Esophagus muscularis mucosa (tissue), 4 donors: ENCODE results near the gene SORCS2. TPM values are rescaled to one million over a fixed set of nuclear protein-coding genes. Genes with fewer than 3 reads are reported as not detected.

Experiments
- DNase-seq: peaks from one replicate; pipeline ENCODE4 v3.0.0-alpha.2; 2017; ENCODE audit errors: extremely low spot score
- H3K27ac ChIP-seq, 4 donors: fragments of 200-600 bp; sonication (generic); replicated peaks in 1 of 4; 1 replicate in 3 of 4; 2 replicates in 1 of 4; pipeline ENCODE4 v1.5.1; 2016 to 2019; ENCODE audit warnings: mild to moderate bottlenecking in 1 of 4
- H3K27me3 ChIP-seq, 4 donors: fragments of 200-600 bp; sonication (generic); one replicate each; pipeline versions ENCODE4 v1.5.1 to v1.6.0; 2016 to 2019
- H3K36me3 ChIP-seq, 4 donors: fragments of 200-600 bp; sonication (generic); one replicate each; pipeline ENCODE4 v1.5.1; 2016 to 2019
- H3K4me1 ChIP-seq, 4 donors: fragments of 200-600 bp; sonication (generic); one replicate each; pipeline ENCODE4 v1.5.1; 2016 to 2019
- H3K4me3 ChIP-seq, 4 donors: fragments of 200-600 bp; sonication (generic); 1 replicate in 2 of 4; 2 replicates in 2 of 4; pipeline ENCODE4 v1.5.1; 2016 to 2019; ENCODE audit warnings: mild to moderate bottlenecking in 4 of 4, moderate library complexity in 1 of 4
- H3K9me3 ChIP-seq, 4 donors: fragments of 200-600 bp; sonication (generic); 1 replicate in 3 of 4; 2 replicates in 1 of 4; pipeline ENCODE4 v1.5.1; 2016 to 2019
- CTCF ChIP-seq, 3 experiments: fragments of 200-600 bp in 2 of 3; fragments of 450-650 bp in 1 of 3; sonication (generic) in 2 of 3; IDR thresholded peaks; one replicate each; pipeline ENCODE4 v1.5.1; 2017 to 2019; ENCODE audit warnings: antibody characterized with exemption in 3 of 3, mild to moderate bottlenecking in 2 of 3, moderate library complexity in 1 of 3
- EP300 ChIP-seq: sonication (generic); formaldehyde crosslinking; IDR thresholded peaks from one replicate; pipeline ENCODE4 v1.6.1; 2017; ENCODE audit warnings: antibody characterized with exemption
- POLR2A ChIP-seq: fragments of 450-650 bp; IDR thresholded peaks from one replicate; pipeline ENCODE4 v1.6.1; 2017; ENCODE audit warnings: antibody characterized with exemption, moderate library complexity, mild to moderate bottlenecking, low read depth
- POLR2AphosphoS5 ChIP-seq, 2 donors: sonication (generic); formaldehyde crosslinking; IDR thresholded peaks; one replicate each; pipeline ENCODE4 v1.6.1; 2017; ENCODE audit warnings: antibody characterized with exemption in 2 of 2
- WGBS: methylation state at CpG from one replicate; pipeline ENCODE4 v1.1.5; 2018; 5-methylcytosine and 5-hydroxymethylcytosine counted together
- intact Hi-C: fragments of 100-400 bp; cut with DNase I; formaldehyde crosslinking; loops from one replicate; pipeline ENCODE4 v1.15.1; 2023
- total RNA-seq, 4 donors: library from RNA; depleted of rRNA; stranded (reverse); fragments of >200 nt; gene quantifications; one replicate each; pipeline versions ENCODE4 v1.1.0 to v1.2.1, GENCODE V29; 2016

The SORCS2 gene
- total RNA-seq, 4 donors from 2014 or later: 3.3 to 10.1 (median 4.3) TPM

- WGBS: 46% methylated on average over 7 of the region's 14 CpGs
- peak overlapping the region in 2 of 4 donors; percentile 48 to 55 for H3K27ac ChIP-seq
Observed at GRCh38 chr4:7286170-7286569, 93.8 kb downstream of the SORCS2 start.

GRCh38 chr4:7286798-7287197, 94.5 kb downstream of the SORCS2 start:
- Histone ChIP-seq H3K27me3 (no peaks in the 10 kb centered on the region), H3K4me3 (no peak overlapping the region), H3K27ac (no peak overlapping the region), H3K9me3 (no peaks in the 10 kb centered on the region), H3K36me3 (no peaks in the 10 kb centered on the region), H3K4me1 (peaks cover 3 to 27% (median 22%) of the 10 kb centered on the region in 4 donors)
- 87% methylated on average over 7 of the region's 7 CpGs for WGBS
- intact Hi-C loops: no loop called here
- DNase-seq: no peak
- TF ChIP-seq POLR2AphosphoS5 (IDR thresholded peaks at IDR 0.05) (no peak), CTCF (IDR thresholded peaks at IDR 0.05) (no peak)

More at GRCh38 chr4:7286170-7286569, 93.8 kb downstream of the SORCS2 start:
- TF ChIP-seq CTCF (IDR thresholded peaks at IDR 0.05) (no peak), POLR2AphosphoS5 (IDR thresholded peaks at IDR 0.05) (no peak), EP300 (no peak)
- intact Hi-C loops: no loop called here
- DNase-seq: no peak
- no peaks in the 10 kb centered on the region for H3K9me3 ChIP-seq
- no peaks in the 10 kb centered on the region for H3K27me3 ChIP-seq
- H3K36me3 ChIP-seq: no peaks in the 10 kb centered on the region
- no peak overlapping the region for H3K4me3 ChIP-seq
- H3K4me1 ChIP-seq: peaks cover 0 to 21% (median 16%) of the 10 kb centered on the region in 4 donors

GRCh38 chr4:7287274-7287917, 95.1 kb downstream of the SORCS2 start:
- H3K4me3 ChIP-seq: no peak overlapping the region
- no peaks in the 10 kb centered on the region for H3K27me3 ChIP-seq
- no peak for TF ChIP-seq POLR2A
- 86% methylated on average over 19 of the region's 20 CpGs for WGBS
- no peak for DNase-seq
- no peaks in the 10 kb centered on the region for H3K36me3 ChIP-seq
- peaks cover 5 to 30% (median 26%) of the 10 kb centered on the region in 4 donors for H3K4me1 ChIP-seq
- no peak overlapping the region for H3K27ac ChIP-seq
- intact Hi-C loops: no loop called here
- H3K9me3 ChIP-seq: no peaks in the 10 kb centered on the region

GRCh38 chr4:7287918-7288280, 95.6 kb downstream of the SORCS2 start:
- intact Hi-C loops: no loop called here
- no peak for DNase-seq
- H3K27ac ChIP-seq: no peak overlapping the region
- H3K9me3 ChIP-seq: no peaks in the 10 kb centered on the region
- H3K4me3 ChIP-seq: no peak overlapping the region
- peaks cover 5 to 30% (median 27%) of the 10 kb centered on the region in 4 donors for H3K4me1 ChIP-seq
- WGBS: 78% methylated on average over 15 of the region's 18 CpGs
- H3K27me3 ChIP-seq: no peaks in the 10 kb centered on the region
- H3K36me3 ChIP-seq: no peaks in the 10 kb centered on the region
- no peak for TF ChIP-seq EP300
- TF ChIP-seq CTCF (IDR thresholded peaks at IDR 0.05): no peak
- TF ChIP-seq POLR2A: no peak
- no peak for TF ChIP-seq POLR2AphosphoS5 (IDR thresholded peaks at IDR 0.05)

- H3K27ac ChIP-seq: no peak overlapping the region
- no peaks in the 10 kb centered on the region for H3K36me3 ChIP-seq
- no peak overlapping the region for H3K4me3 ChIP-seq
- H3K9me3 ChIP-seq: no peaks in the 10 kb centered on the region
- no peak for DNase-seq
- 85% methylated on average over 1 of the region's 2 CpGs for WGBS
- TF ChIP-seq POLR2AphosphoS5 (IDR thresholded peaks at IDR 0.05) (no peak), EP300 (no peak)
- intact Hi-C loops: no loop called here
- no peaks in the 10 kb centered on the region for H3K27me3 ChIP-seq
- peaks cover 5 to 30% (median 27%) of the 10 kb centered on the region in 4 donors for H3K4me1 ChIP-seq
Observed at GRCh38 chr4:7288751-7289523, 96.6 kb downstream of the SORCS2 start.
